Prostate gland (tissue), 2 donors: Measurements from ENCODE around the gene COPE. TPM values are rescaled to one million over a fixed set of nuclear protein-coding genes. Genes with fewer than 3 reads are reported as not detected.

Experiments
- DNase-seq: peaks from one replicate; pipeline ENCODE4 v3.0.0-alpha.2; 2019; ENCODE audit warnings: low spot score
- H3K27ac ChIP-seq, 2 donors: fragments of 200-600 bp; sonication (generic); 2 replicates each; pipeline ENCODE4 v1.5.1; 2017 to 2019
- H3K27me3 ChIP-seq: fragments of 200-600 bp; sonication (generic); replicated peaks from 2 replicates; pipeline ENCODE4 v1.5.1; 2019; ENCODE audit not compliant: insufficient read depth
- H3K36me3 ChIP-seq, 2 donors: fragments of 200-600 bp; sonication (generic); 1 replicate in 1 of 2; 2 replicates in 1 of 2; pipeline versions ENCODE4 v1.5.1 to v1.8.1; 2017 to 2019
- H3K4me1 ChIP-seq: fragments of 200-600 bp; sonication (generic); replicated peaks from 2 replicates; pipeline ENCODE4 v1.5.1; 2019
- H3K4me3 ChIP-seq, 2 donors: fragments of 200-600 bp; sonication (generic); 2 replicates each; pipeline ENCODE4 v1.5.1; 2017 to 2019
- H3K9me3 ChIP-seq: fragments of 200-600 bp; sonication (generic); 2 replicates; pipeline ENCODE4 v1.5.1; 2017
- POLR2A ChIP-seq: fragments of 450-650 bp; IDR thresholded peaks from one replicate; pipeline ENCODE4 v1.6.1; 2016; ENCODE audit warnings: antibody characterized with exemption, mild to moderate bottlenecking
- POLR2AphosphoS5 ChIP-seq: sonication (generic); formaldehyde crosslinking; IDR thresholded peaks from one replicate; pipeline ENCODE4 v1.6.1; 2017; ENCODE audit warnings: antibody characterized with exemption
- WGBS: methylation state at CpG from one replicate; pipeline ENCODE4 v1.1.5; 2018; 5-methylcytosine and 5-hydroxymethylcytosine counted together
- intact Hi-C: fragments of 100-400 bp; cut with DNase I; formaldehyde crosslinking; loops from one replicate; pipeline ENCODE4 v1.14.2; 2022
- total RNA-seq, 2 donors: library from RNA; depleted of rRNA; stranded (reverse); fragments of >200 nt; gene quantifications; one replicate each; pipeline ENCODE4 v1.1.0, GENCODE V29; 2016
- TF ChIP-seq, protein P1 (sequence below), 4 experiments: fragments of 200-600 bp in 2 of 4; fragments of 450-650 bp in 2 of 4; sonication (generic) in 2 of 4; IDR thresholded peaks; 1 replicate in 3 of 4; 2 replicates in 1 of 4; pipeline ENCODE4 v1.5.1; 2016 to 2019; ENCODE audit warnings: antibody characterized with exemption in 4 of 4, mild to moderate bottlenecking in 2 of 4, moderate library complexity in 2 of 4

COPE gene
- total RNA-seq, 2 donors from 2014 or later, result 402 to 553 TPM

GRCh38 chr19:18865973-18866799, 53.0 kb downstream of the COPE start:
- H3K4me1 ChIP-seq, result no peaks in the 10 kb centered on the region

DNA sequence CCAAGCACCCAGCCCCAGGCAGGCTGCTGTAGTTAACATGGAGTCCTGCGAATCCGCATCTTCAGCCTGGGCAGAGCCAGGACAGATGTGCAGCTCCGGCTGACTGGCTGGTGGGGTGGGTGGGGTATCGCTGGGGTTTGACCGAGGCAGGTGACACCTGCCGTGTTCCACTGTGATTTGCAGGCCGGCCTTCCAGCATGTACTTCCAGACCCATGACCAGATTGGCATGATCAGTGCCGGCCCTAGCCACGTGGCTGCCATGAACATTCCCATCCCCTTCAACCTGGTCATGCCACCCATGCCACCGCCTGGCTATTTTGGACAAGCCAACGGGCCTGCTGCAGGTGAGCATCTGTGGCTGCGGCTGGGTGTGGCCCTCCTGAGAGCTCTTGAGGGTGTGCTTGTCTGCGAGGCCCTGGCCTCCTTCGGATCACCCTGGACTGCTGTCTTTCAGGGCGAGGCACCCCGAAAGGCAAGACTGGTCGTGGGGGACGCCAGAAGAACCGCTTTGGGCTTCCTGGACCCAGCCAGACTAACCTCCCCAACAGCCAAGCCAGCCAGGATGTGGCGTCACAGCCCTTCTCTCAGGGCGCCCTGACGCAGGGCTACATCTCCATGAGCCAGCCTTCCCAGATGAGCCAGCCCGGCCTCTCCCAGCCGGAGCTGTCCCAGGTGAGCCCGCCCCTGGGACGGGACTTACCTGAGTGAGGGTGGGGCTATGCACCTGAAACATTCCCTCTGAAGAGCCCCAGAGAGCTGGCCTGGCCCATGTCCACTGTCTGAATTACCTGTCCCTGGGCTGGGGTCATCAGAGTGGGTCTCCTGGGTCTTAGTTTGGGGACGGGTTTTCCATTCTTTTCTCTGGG, 53.8 kb downstream of the COPE start:
- intact Hi-C loops, result no loop called here
- Histone ChIP-seq H3K27me3 (no peaks in the 10 kb centered on the region), H3K9me3 (no peaks in the 10 kb centered on the region), H3K4me3 (no peak overlapping the region), H3K36me3 (peaks cover 31 to 39% of the 10 kb centered on the region in 2 donors), H3K4me1 (no peaks in the 10 kb centered on the region), H3K27ac (no peak overlapping the region)
- TF ChIP-seq POLR2A (no peak), POLR2AphosphoS5 (no peak)
- TF ChIP-seq, protein P1, sequence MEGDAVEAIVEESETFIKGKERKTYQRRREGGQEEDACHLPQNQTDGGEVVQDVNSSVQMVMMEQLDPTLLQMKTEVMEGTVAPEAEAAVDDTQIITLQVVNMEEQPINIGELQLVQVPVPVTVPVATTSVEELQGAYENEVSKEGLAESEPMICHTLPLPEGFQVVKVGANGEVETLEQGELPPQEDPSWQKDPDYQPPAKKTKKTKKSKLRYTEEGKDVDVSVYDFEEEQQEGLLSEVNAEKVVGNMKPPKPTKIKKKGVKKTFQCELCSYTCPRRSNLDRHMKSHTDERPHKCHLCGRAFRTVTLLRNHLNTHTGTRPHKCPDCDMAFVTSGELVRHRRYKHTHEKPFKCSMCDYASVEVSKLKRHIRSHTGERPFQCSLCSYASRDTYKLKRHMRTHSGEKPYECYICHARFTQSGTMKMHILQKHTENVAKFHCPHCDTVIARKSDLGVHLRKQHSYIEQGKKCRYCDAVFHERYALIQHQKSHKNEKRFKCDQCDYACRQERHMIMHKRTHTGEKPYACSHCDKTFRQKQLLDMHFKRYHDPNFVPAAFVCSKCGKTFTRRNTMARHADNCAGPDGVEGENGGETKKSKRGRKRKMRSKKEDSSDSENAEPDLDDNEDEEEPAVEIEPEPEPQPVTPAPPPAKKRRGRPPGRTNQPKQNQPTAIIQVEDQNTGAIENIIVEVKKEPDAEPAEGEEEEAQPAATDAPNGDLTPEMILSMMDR (IDR thresholded peaks at IDR 0.05), result no peak
- WGBS, result 89% methylated on average over 27 of the region's 27 CpGs
- no peak for DNase-seq

More at GRCh38 chr19:18865973-18866799, 53.0 kb downstream of the COPE start:
- no peak overlapping the region for H3K27ac ChIP-seq
- no peaks in the 10 kb centered on the region for H3K27me3 ChIP-seq
- peak; percentile 46 for DNase-seq
- H3K9me3 ChIP-seq, result no peaks in the 10 kb centered on the region
- peaks cover 25 to 31% of the 10 kb centered on the region in 2 donors for H3K36me3 ChIP-seq
- no peak overlapping the region for H3K4me3 ChIP-seq
- intact Hi-C loops, result no loop called here
- TF ChIP-seq, protein P1 (IDR thresholded peaks at IDR 0.05), result peak; percentile 95 to 96 (median 96)
- TF ChIP-seq POLR2AphosphoS5 (peak; percentile 34), POLR2A (no peak)
- WGBS, result 39% methylated on average over 38 of the region's 38 CpGs

DNA sequence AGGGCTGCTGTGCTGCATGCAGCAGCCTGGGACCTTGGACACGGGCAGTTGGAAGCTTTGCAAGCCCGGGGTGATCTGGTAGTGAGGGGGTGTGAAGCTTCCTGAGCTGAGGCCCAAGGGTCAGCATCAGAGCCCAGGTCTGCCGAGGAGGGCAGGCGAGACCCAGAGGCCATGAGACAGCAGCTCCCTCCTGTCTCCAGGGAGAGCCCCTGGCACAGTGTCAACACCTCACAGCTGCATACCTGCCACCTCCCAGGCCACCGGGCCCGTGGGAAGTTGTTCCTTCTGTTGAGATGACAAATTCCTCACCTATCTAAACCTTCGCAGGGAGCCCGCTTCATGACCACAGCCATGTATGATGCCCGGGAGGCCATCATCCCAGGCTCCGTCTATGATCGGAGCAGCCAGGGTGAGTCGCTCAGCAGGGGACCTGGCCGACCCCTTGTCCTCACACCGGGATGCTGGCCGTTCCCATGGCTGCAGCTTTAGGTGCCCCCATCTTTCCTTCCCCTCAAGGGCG, 55.3 kb downstream of the COPE start:
- 70% methylated on average over 16 of the region's 16 CpGs for WGBS
- Histone ChIP-seq H3K4me3 (no peak overlapping the region), H3K9me3 (no peaks in the 10 kb centered on the region), H3K36me3 (peaks cover 31 to 45% of the 10 kb centered on the region in 2 donors), H3K27me3 (no peaks in the 10 kb centered on the region), H3K4me1 (no peaks in the 10 kb centered on the region), H3K27ac (no peak overlapping the region)
- intact Hi-C loops, result no loop called here
- TF ChIP-seq, protein P1 (IDR thresholded peaks at IDR 0.05), result no peak
- TF ChIP-seq POLR2AphosphoS5 (no peak), POLR2A (no peak)
- no peak for DNase-seq

- intact Hi-C loops, result no loop called here
- H3K27me3 ChIP-seq, result no peaks in the 10 kb centered on the region
- TF ChIP-seq POLR2AphosphoS5 (no peak), POLR2A (no peak)
- TF ChIP-seq, protein P1 (IDR thresholded peaks at IDR 0.05), result no peak
These were observed 56.0 kb downstream of the COPE start for GRCh38 chr19:18862976-18863842.

More at GRCh38 chr19:18862976-18863842, 56.0 kb downstream of the COPE start:
- H3K36me3 ChIP-seq, result peaks cover 33 to 52% of the 10 kb centered on the region in 2 donors
- no peaks in the 10 kb centered on the region for H3K9me3 ChIP-seq
- no peak for DNase-seq
- 84% methylated on average over 28 of the region's 33 CpGs for WGBS
- H3K27ac ChIP-seq, result no peak overlapping the region
- no peaks in the 10 kb centered on the region for H3K4me1 ChIP-seq
- H3K4me3 ChIP-seq, result no peak overlapping the region
